H1 (cell line): ENCODE results near the gene PPID. TPM values are rescaled to one million over a fixed set of nuclear protein-coding genes. Genes with fewer than 3 reads are reported as not detected.

Experiments used
- CTCF ChIA-PET: fragments of 300-600 bp; sonication (Branson Sonifier 250); formaldehyde crosslinking; loops from one replicate; lab custom pipeline; 2021; ENCODE audit not compliant: partially characterized antibody; lab: Charles Lee
- POLR2A ChIA-PET: fragments of 300-600 bp; sonication (Branson Sonifier 250); formaldehyde crosslinking; loops from one replicate; lab custom pipeline; 2021; ENCODE audit warnings: inconsistent platforms; ENCODE audit not compliant: partially characterized antibody; lab: Charles Lee
- DNase-seq, 2 experiments: peaks; one replicate each; pipeline versions ENCODE4 v3.0.0 to v3.0.0-alpha.2; 2010 to 2022; ENCODE audit warnings: low spot score in 2 of 2, low read depth in 1 of 2, mixed read lengths in 1 of 2
- FAIRE-seq: peaks from 2 replicates; lab custom pipeline; 2011; peaks lifted over from hg19 to GRCh38; lab: Jason Lieb, UNC
- H2AFZ ChIP-seq: 2 replicates; pipeline ENCODE4 v1.8.1; 2012; ENCODE audit warnings: low read length, inconsistent platforms
- H2AK5ac ChIP-seq: 2 replicates; pipeline ENCODE4 v1.6.1; 2013; ENCODE audit warnings: low read depth, low read length
- H2BK120ac ChIP-seq: replicated peaks from 2 replicates; pipeline ENCODE3; 2013; ENCODE audit warnings: low read depth, low read length, inconsistent platforms
- H2BK12ac ChIP-seq: 2 replicates; pipeline ENCODE4 v1.6.1; 2013; ENCODE audit warnings: low read depth, low read length
- H2BK15ac ChIP-seq: 2 replicates; pipeline ENCODE4 v1.6.1; 2013; ENCODE audit warnings: low read length
- H2BK20ac ChIP-seq: 2 replicates; pipeline ENCODE4 v1.6.1; 2013; ENCODE audit warnings: low read length
- H2BK5ac ChIP-seq: 2 replicates; pipeline ENCODE4 v1.6.1; 2013; ENCODE audit warnings: low read depth, low read length
- H3K14ac ChIP-seq: 2 replicates; pipeline ENCODE4 v1.6.1; 2013; ENCODE audit warnings: inconsistent platforms; ENCODE audit not compliant: insufficient read length
- H3K18ac ChIP-seq: 2 replicates; pipeline ENCODE4 v1.6.1; 2013; ENCODE audit warnings: low read length; ENCODE audit errors: extremely low read depth
- H3K23ac ChIP-seq: 2 replicates; pipeline ENCODE4 v1.6.1; 2013; ENCODE audit warnings: inconsistent platforms; ENCODE audit not compliant: insufficient read length
- H3K23me2 ChIP-seq: 2 replicates; pipeline ENCODE4 v1.6.1; 2013; ENCODE audit warnings: low read depth, low read length
- H3K27ac ChIP-seq: 2 replicates; pipeline ENCODE4 v1.6.1; 2011; ENCODE audit warnings: low read depth, low read length, inconsistent platforms
- H3K27me3 ChIP-seq, 4 experiments: replicated peaks in 1 of 4; 1 replicate in 1 of 4; 2 replicates in 3 of 4; pipeline versions ENCODE4 v1.6.1 to v1.8.1; 2011 to 2013; ENCODE audit warnings: low read length in 3 of 4, mild to moderate bottlenecking in 3 of 4, inconsistent platforms in 2 of 4, mixed read lengths in 2 of 4, moderate library complexity in 1 of 4; ENCODE audit not compliant: control insufficient read depth in 3 of 4, insufficient read depth in 3 of 4; ENCODE audit errors: extremely low read depth in 1 of 4
- H3K36me3 ChIP-seq, 4 experiments: 2 replicates each; pipeline versions ENCODE4 v1.6.1 to v1.8.1; 2011 to 2013; ENCODE audit warnings: mild to moderate bottlenecking in 4 of 4, low read length in 3 of 4, moderate library complexity in 2 of 4, control low read depth in 1 of 4, inconsistent platforms in 1 of 4; ENCODE audit not compliant: insufficient read depth in 4 of 4, control insufficient read depth in 2 of 4
- H3K4ac ChIP-seq: replicated peaks from 2 replicates; pipeline ENCODE3; 2013; ENCODE audit warnings: low read length, low read depth, mixed read lengths, inconsistent platforms; ENCODE audit not compliant: insufficient read length
- H3K4me1 ChIP-seq, 4 experiments: replicated peaks in 1 of 4; 1 replicate in 1 of 4; 2 replicates in 3 of 4; pipeline versions ENCODE4 v1.6.1 to v1.8.1; 2011 to 2013; ENCODE audit warnings: low read length in 3 of 4, inconsistent platforms in 2 of 4, mixed read lengths in 1 of 4; ENCODE audit not compliant: insufficient read depth in 4 of 4, control insufficient read depth in 3 of 4
- H3K4me2 ChIP-seq, 2 experiments: 2 replicates each; pipeline versions ENCODE4 v1.6.1 to v1.8.1; 2011 to 2013; ENCODE audit warnings: low read depth in 2 of 2, low read length in 2 of 2, control low read depth in 1 of 2, inconsistent platforms in 1 of 2, mild to moderate bottlenecking in 1 of 2; ENCODE audit not compliant: insufficient read depth in 1 of 2
- H3K4me3 ChIP-seq, 4 experiments: fragments of 200-600, 300-600 bp in 1 of 4; sonication (generic), shearing (Covaris generic), sonication (Bioruptor Twin) in 1 of 4; 2 replicates each; pipeline versions ENCODE4 v1.5.1 to v1.8.1; 2011 to 2016; ENCODE audit warnings: low read length in 4 of 4, low read depth in 3 of 4, control low read depth in 2 of 4, inconsistent platforms in 2 of 4, mild to moderate bottlenecking in 2 of 4, mixed read lengths in 1 of 4, moderate library complexity in 1 of 4; ENCODE audit not compliant: insufficient read depth in 2 of 4; ENCODE audit errors: extremely low read depth in 1 of 4
- H3K56ac ChIP-seq: replicated peaks from 2 replicates; pipeline ENCODE3; 2013; ENCODE audit warnings: low read depth, mild to moderate bottlenecking, mixed read lengths, low read length, inconsistent platforms; ENCODE audit not compliant: insufficient read length
- H3K79me1 ChIP-seq: 2 replicates; pipeline ENCODE4 v1.6.1; 2013; ENCODE audit warnings: low read depth, low read length, control low read depth
- H3K79me2 ChIP-seq, 2 experiments: 2 replicates each; pipeline versions ENCODE4 v1.6.1 to v1.8.1; 2012 to 2013; ENCODE audit warnings: low read length in 2 of 2, mild to moderate bottlenecking in 2 of 2, inconsistent platforms in 1 of 2; ENCODE audit not compliant: insufficient read depth in 2 of 2, control insufficient read depth in 1 of 2
- H3K9ac ChIP-seq, 4 experiments: replicated peaks in 1 of 4; 1 replicate in 1 of 4; 2 replicates in 3 of 4; pipeline versions ENCODE4 v1.6.1 to v1.8.1; 2011 to 2013; ENCODE audit warnings: low read depth in 3 of 4, low read length in 3 of 4, control low read depth in 2 of 4, mild to moderate bottlenecking in 2 of 4, moderate library complexity in 2 of 4, inconsistent platforms in 1 of 4; ENCODE audit errors: extremely low read depth in 1 of 4
- H3K9me3 ChIP-seq, 2 experiments: 2 replicates each; pipeline versions ENCODE4 v1.6.1 to v1.8.1; 2012 to 2013; ENCODE audit warnings: mild to moderate bottlenecking in 2 of 2, moderate library complexity in 2 of 2, control low read depth in 1 of 2, inconsistent platforms in 1 of 2, low read depth in 1 of 2, low read length in 1 of 2, mixed read lengths in 1 of 2; ENCODE audit not compliant: insufficient read depth in 2 of 2
- H4K20me1 ChIP-seq, 2 experiments: replicated peaks in 1 of 2; 2 replicates each; pipeline versions ENCODE3 to v1.8.1; 2011 to 2013; ENCODE audit warnings: inconsistent platforms in 2 of 2, low read length in 2 of 2, mild to moderate bottlenecking in 1 of 2; ENCODE audit not compliant: insufficient read depth in 2 of 2, control insufficient read depth in 1 of 2
- H4K5ac ChIP-seq: 2 replicates; pipeline ENCODE4 v1.6.1; 2013; ENCODE audit warnings: low read length, low read depth, mixed read lengths, inconsistent platforms; ENCODE audit not compliant: insufficient read length
- H4K8ac ChIP-seq: 2 replicates; pipeline ENCODE4 v1.8.0; 2013; ENCODE audit warnings: mild to moderate bottlenecking, moderate library complexity, low read length, inconsistent platforms; ENCODE audit not compliant: insufficient read depth; ENCODE audit errors: extremely low read depth
- H4K91ac ChIP-seq: replicated peaks from 2 replicates; pipeline ENCODE3; 2013; ENCODE audit warnings: low read length, mixed read lengths, inconsistent platforms; ENCODE audit not compliant: insufficient read length
- CTCF ChIP-seq, 3 experiments: IDR thresholded peaks; 1 replicate in 2 of 3; 2 replicates in 1 of 3; pipeline versions ENCODE4 v1.5.1 to v1.6.1; 2011; ENCODE audit warnings: low read length in 3 of 3, mild to moderate bottlenecking in 3 of 3, inconsistent platforms in 2 of 3, low read depth in 1 of 3, moderate library complexity in 1 of 3; ENCODE audit not compliant: insufficient read depth in 1 of 3; ENCODE audit errors: control extremely low read depth in 1 of 3
- MAFK ChIP-seq: IDR thresholded peaks from 2 replicates; pipeline ENCODE4 v1.6.1; 2012; ENCODE audit warnings: low read depth, mild to moderate bottlenecking, improper control_type of control experiment, low read length
- NRF1 ChIP-seq: IDR thresholded peaks from 2 replicates; pipeline ENCODE4 v1.6.1; 2011; ENCODE audit warnings: mild to moderate bottlenecking, low read depth, low read length, improper control_type of control experiment
- PHF8 ChIP-seq: fragments of 200-600 bp; sonication (generic); conservative IDR thresholded peaks from 2 replicates; pipeline ENCODE4 v1.7.1; 2012; ENCODE audit warnings: low read depth, mild to moderate bottlenecking, inconsistent platforms, low read length, moderate library complexity
- RAD21 ChIP-seq, 2 experiments: IDR thresholded peaks in 1 of 2; conservative IDR thresholded peaks in 1 of 2; 2 replicates each; pipeline ENCODE4 v1.6.1; 2011; ENCODE audit warnings: low read depth in 2 of 2, low read length in 2 of 2, improper control_type of control experiment in 1 of 2, inconsistent platforms in 1 of 2, mild to moderate bottlenecking in 1 of 2, moderate library complexity in 1 of 2
- SAP30 ChIP-seq: fragments of 300-600 bp; sonication (generic); IDR thresholded peaks from 2 replicates; pipeline ENCODE4 v1.7.1; 2012; ENCODE audit warnings: low read length, moderate library complexity, mild to moderate bottlenecking, inconsistent platforms; ENCODE audit not compliant: insufficient read depth, insufficient replicate concordance
- SIRT6 ChIP-seq: IDR thresholded peaks from one replicate; pipeline ENCODE4 v1.7.1; 2012; ENCODE audit warnings: low read length, inconsistent platforms
- SRF ChIP-seq: IDR thresholded peaks from 2 replicates; pipeline ENCODE4 v1.6.1; 2011; ENCODE audit warnings: mild to moderate bottlenecking, low read depth, low read length, moderate library complexity
- TBP ChIP-seq: IDR thresholded peaks from 2 replicates; pipeline ENCODE4 v1.6.1; 2011; ENCODE audit warnings: low read depth, low read length, improper control_type of control experiment
- WGBS, 2 experiments: shearing (Covaris generic) in 1 of 2; methylation state at CpG; one replicate each; pipeline versions ENCODE4 v1.1.6 to v1.1.7; 2013 to 2015; ENCODE audit warnings: low lambda C conversion rate in 2 of 2, mixed read lengths in 2 of 2, inconsistent platforms in 1 of 2, low coverage in 1 of 2, missing lambda C conversion rate in 1 of 2; ENCODE audit not compliant: insufficient replicate concordance in 2 of 2, insufficient coverage in 1 of 2, insufficient read length in 1 of 2; ENCODE audit errors: extremely low coverage in 1 of 2, missing lambda C conversion rate in 1 of 2; 5-methylcytosine and 5-hydroxymethylcytosine counted together
- polyA plus RNA-seq, 7 experiments: library from polyadenylated mRNA; depleted of rRNA in 3 of 7; stranded (reverse) in 5 of 7; unstranded in 2 of 7; fragments of >200 nt in 5 of 7; fragments of 200-250 nt in 2 of 7; gene quantifications; 1 replicate in 5 of 7; 2 replicates in 1 of 7; 4 replicates in 1 of 7; pipeline versions ENCODE4 v1.2.1 to v1.2.3, GENCODE V29; 2011 to 2013; ENCODE audit warnings: missing spikeins in 2 of 7, mixed read lengths in 2 of 7
- total RNA-seq: library from RNA; stranded (reverse); fragmentation: NEBNext Ultra II Directional; extraction: Animal tissue kit (Norgen Biotek cat#: 25700); gene quantifications from 2 replicates; pipeline ENCODE4 v1.2.1, GENCODE V29; 2021

PPID gene
- total and polyA plus RNA-seq, 2 of the 8 experiments (the other 6 are each of a cell fraction or from before 2014, with no cell fraction given): 20.2 to 53.2 TPM

GRCh38 chr4:158729716-158730559 lies 6.7 kb upstream of the PPID start:
- Histone ChIP-seq H2BK12ac (no peak overlapping the region), H3K18ac (no peak overlapping the region), H3K4me3 (no peak overlapping the region), H3K9me3 (no peaks in the 10 kb centered on the region), H3K9ac (no peak overlapping the region), H3K4me2 (no peak overlapping the region), H4K8ac (no peak overlapping the region), H3K23ac (no peak overlapping the region), H3K23me2 (peaks cover under 1% of the 10 kb centered on the region; the same call in 1 of the 2 replicates), H3K79me2 (no peaks in the 10 kb centered on the region), H3K56ac (no peak overlapping the region), H3K14ac (no peak overlapping the region), H2AK5ac (no peak overlapping the region), H3K4ac (no peak overlapping the region), H2AFZ (peak overlapping the region; percentile 64; the same call in 1 of the 2 replicates), H3K27ac (no peak overlapping the region), H3K79me1 (no peaks in the 10 kb centered on the region), H3K4me1 (no peaks in the 10 kb centered on the region), H2BK5ac (no peak overlapping the region), H2BK20ac (no peak overlapping the region), H4K20me1 (no peaks in the 10 kb centered on the region), H2BK120ac (no peak overlapping the region), H2BK15ac (no peak overlapping the region), H4K91ac (no peak overlapping the region), H3K36me3 (no peaks in the 10 kb centered on the region), H4K5ac (no peak overlapping the region), H3K27me3 (no peaks in the 10 kb centered on the region)
- ChIA-PET CTCF (interaction anchor here (0.5 to 1.6 kb wide), 9 partner anchors 9 to 639 kb away, joined by 3 to 11 read pairs (median 3); no protein-coding TSS in a partner anchor), POLR2A (no interaction called here)
- WGBS, 2 experiments: 75% methylated on average over 5 of the region's 5 CpGs; no CpG with 5 or more reads in 1 of the 2 experiments
- peak in 1 of 2 experiments; percentile 48 for DNase-seq
- FAIRE-seq: no peak
- TF ChIP-seq RAD21 (IDR thresholded peaks at IDR 0.05 in 1 of 2, conservative IDR thresholded peaks at IDR 0.05 in 1 of 2; ENCODE audit: low read depth in 2 of 2, low read length in 2 of 2) (peak; percentile 88 to 89), NRF1 (no peak), PHF8 (no peak), SAP30 (no peak), CTCF (IDR thresholded peaks at IDR 0.05; ENCODE audit: control extremely low read depth in 1 of 3, insufficient read depth in 1 of 3, low read depth in 1 of 3, low read length in 3 of 3) (peak; percentile 66 to 83 (median 76)), SIRT6 (no peak), SRF (no peak), TBP (no peak), MAFK (0 out of 2 replicates have a peak, but pooled peaks have one; percentile 28)
